ENCODE measurements around the gene FHIT. TPM values are rescaled to one million over a fixed set of nuclear protein-coding genes. Genes with fewer than 3 reads are reported as not detected.

FHIT gene
- polyA plus RNA-seq, 1 of the 3 experiments (the other 2 are of a cell fraction): 0.41 TPM

DNA sequence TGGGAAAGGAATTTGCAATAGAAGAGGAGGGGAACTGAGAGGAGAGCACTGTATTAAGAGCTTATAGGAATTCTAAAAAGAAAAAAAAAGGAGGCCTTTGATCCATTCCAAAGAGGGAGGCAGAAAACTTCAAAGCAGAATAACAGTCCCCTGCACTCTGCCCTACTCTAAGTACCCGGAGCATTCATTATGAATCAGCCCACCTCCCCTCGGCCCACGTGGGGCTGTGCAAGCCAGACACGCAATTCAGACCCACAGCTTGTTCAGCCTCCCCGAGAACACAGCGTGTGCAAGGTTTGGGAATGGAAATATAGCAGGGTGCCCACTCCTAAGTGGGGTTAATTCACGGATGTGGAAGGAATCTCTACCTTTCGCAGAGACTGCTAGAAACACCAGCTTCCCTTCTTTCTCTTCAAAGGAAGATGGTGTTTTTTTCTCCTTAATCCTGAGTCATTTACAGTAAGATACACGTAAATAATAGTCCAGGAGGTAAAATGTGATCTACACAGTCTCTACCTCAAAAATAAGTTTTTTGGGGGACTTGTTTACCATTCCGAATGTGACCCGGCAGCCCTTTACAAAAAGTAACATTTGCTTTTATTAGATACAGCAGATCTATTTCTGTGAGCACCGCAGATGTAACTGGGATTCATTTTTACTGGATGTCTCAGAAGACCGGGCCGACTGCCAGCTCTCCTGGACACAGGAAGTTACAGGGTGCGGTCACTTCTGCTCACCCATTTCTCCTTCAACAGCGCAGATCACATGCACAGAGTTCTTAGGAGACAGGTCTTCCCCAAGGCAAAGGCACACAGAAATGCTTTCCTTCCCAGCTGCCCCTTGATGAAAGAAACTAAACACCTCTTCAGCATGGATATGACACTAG, 1433.0 kb downstream of the FHIT start (continued):
- TF ChIP-seq ZBTB33 (IDR thresholded peaks at IDR 0.05; ENCODE audit: borderline replicate concordance, low read depth) (no peak), SMC3 (IDR thresholded peaks at IDR 0.05; ENCODE audit: low read depth, low read length) (no peak), TCF12 (IDR thresholded peaks at IDR 0.05) (peak; percentile 83), REST (IDR thresholded peaks at IDR 0.05; ENCODE audit: low read depth, low read length) (no peak)

- peak overlapping the region; percentile 60; the same call in 1 of the 2 replicates for H3K9ac ChIP-seq
- peak overlapping the region; percentile 88 for H2AFZ ChIP-seq (ENCODE audit: low read depth)
- H3K36me3 ChIP-seq (replicated peaks in 1 of 2; ENCODE audit: control insufficient read depth in 1 of 2, insufficient read depth in 2 of 2, low read length in 1 of 2): no peaks in the 10 kb centered on the region
- peaks cover 14% of the 10 kb centered on the region in 2 experiments for H3K4me1 ChIP-seq (ENCODE audit: control insufficient read depth in 1 of 2, insufficient read depth in 2 of 2, low read depth in 1 of 2, low read length in 1 of 2)
- no peaks in the 10 kb centered on the region for H3K9me2 ChIP-seq
- CTCF ChIA-PET: interaction anchor here (1.0 kb wide), 1 partner anchor 261 kb away, joined by 3 read pairs; no protein-coding TSS in a partner anchor
- H3K27ac ChIP-seq (ENCODE audit: low read depth in 2 of 2, low read length in 1 of 2): peak overlapping the region; percentile 53 to 92; a peak in 3 of 4 replicates
- peak overlapping the region; percentile 77 for H3K4me2 ChIP-seq
- POLR2A ChIA-PET: no interaction called here
- H4K20me1 ChIP-seq (ENCODE audit: insufficient read depth): no peaks in the 10 kb centered on the region
- whole genome bisulfite sequencing (ENCODE audit: low lambda C conversion rate): 92% methylated on average over 4 of the region's 4 CpGs
- H3K4me3 ChIP-seq (ENCODE audit: low read depth in 2 of 2, low read length in 1 of 2): 0 out of 4 replicates have a peak overlapping the region, but pooled peaks of 1 of the 2 experiments have one; percentile 14
- H3F3A ChIP-seq (replicated peaks; ENCODE audit: insufficient read depth): peaks cover 17% of the 10 kb centered on the region
- H3K9me3 ChIP-seq: no peaks in the 10 kb centered on the region
- no peaks in the 10 kb centered on the region for H3K27me3 ChIP-seq (ENCODE audit: insufficient read depth)
- H3K79me2 ChIP-seq (ENCODE audit: insufficient read depth): no peaks in the 10 kb centered on the region
- no peak for DNase-seq
- TF ChIP-seq, protein P1, sequence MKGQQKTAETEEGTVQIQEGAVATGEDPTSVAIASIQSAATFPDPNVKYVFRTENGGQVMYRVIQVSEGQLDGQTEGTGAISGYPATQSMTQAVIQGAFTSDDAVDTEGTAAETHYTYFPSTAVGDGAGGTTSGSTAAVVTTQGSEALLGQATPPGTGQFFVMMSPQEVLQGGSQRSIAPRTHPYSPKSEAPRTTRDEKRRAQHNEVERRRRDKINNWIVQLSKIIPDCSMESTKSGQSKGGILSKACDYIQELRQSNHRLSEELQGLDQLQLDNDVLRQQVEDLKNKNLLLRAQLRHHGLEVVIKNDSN (IDR thresholded peaks at IDR 0.05; ENCODE audit: borderline replicate concordance, low read depth): no peak
- no peak for TF ChIP-seq JUND (IDR thresholded peaks at IDR 0.05)
- no peak for TF ChIP-seq SIN3A (IDR thresholded peaks at IDR 0.05; ENCODE audit: borderline replicate concordance, low read depth, low read length)
- no peak for TF ChIP-seq RFX5 (IDR thresholded peaks at IDR 0.05; ENCODE audit: low read length)
- TF ChIP-seq EP300 (IDR thresholded peaks at IDR 0.05; ENCODE audit: borderline replicate concordance in 1 of 2, low read depth in 1 of 2, low read length in 1 of 2): no peak
- TF ChIP-seq EZH2phosphoT487 (IDR thresholded peaks at IDR 0.05; ENCODE audit: borderline replicate concordance, low read depth): no peak
- TF ChIP-seq RCOR1 (IDR thresholded peaks at IDR 0.05; ENCODE audit: low read length): no peak
- no peak for TF ChIP-seq TCF12 (IDR thresholded peaks at IDR 0.05)
- TF ChIP-seq GATA2 (CRISPR knock-in tag; IDR thresholded peaks at IDR 0.05): no peak
- no peak for TF ChIP-seq RAD21 (IDR thresholded peaks at IDR 0.05; ENCODE audit: low read length)
- no peak for TF ChIP-seq ELF1 (IDR thresholded peaks at IDR 0.05)
- no peak for TF ChIP-seq ZBTB33 (IDR thresholded peaks at IDR 0.05; ENCODE audit: borderline replicate concordance, low read depth)
- no peak for TF ChIP-seq RXRA (IDR thresholded peaks at IDR 0.05; ENCODE audit: borderline replicate concordance, low read depth)
- TF ChIP-seq TEAD4 (IDR thresholded peaks at IDR 0.05; ENCODE audit: borderline replicate concordance, insufficient read depth): no peak
- TF ChIP-seq PBX3 (IDR thresholded peaks at IDR 0.05): no peak
- no peak for TF ChIP-seq FOSL2 (IDR thresholded peaks at IDR 0.05; ENCODE audit: borderline replicate concordance, low read depth)
- no peak for TF ChIP-seq CHD2 (IDR thresholded peaks at IDR 0.05; ENCODE audit: low read length, partially characterized antibody)
Measured at GRCh38 chr3:59817511-59817910, 1433.7 kb downstream of the FHIT start.
